Heart left ventricle (tissue), 16 donors: ENCODE results near the gene SGSM2. TPM values are rescaled to one million over a fixed set of nuclear protein-coding genes. Genes with fewer than 3 reads are reported as not detected.

Source experiments
- ATAC-seq, 4 donors: fragments of 200-7000 bp; cut with Tn5 transposase; one replicate each; pipeline ENCODE4 v1.9.1; 2020 to 2022; ENCODE audit warnings: moderate library complexity in 4 of 4, mild to moderate bottlenecking in 3 of 4, moderate number of reproducible peaks in 1 of 4
- DNase-seq, 5 donors: peaks; one replicate each; pipeline ENCODE4 v3.0.0-alpha.2; 2020
- H3K27ac ChIP-seq, 12 donors: fragments of 200-600 bp; sonication (generic) in 4 of 12; one replicate each; pipeline versions ENCODE4 v1.5.0 to v1.8.0; 2016 to 2022; ENCODE audit warnings: mild to moderate bottlenecking in 2 of 12
- H3K27me3 ChIP-seq, 9 donors: fragments of 200-600 bp; sonication (generic) in 2 of 9; one replicate each; pipeline versions ENCODE4 v1.5.1 to v1.8.0; 2016 to 2022; ENCODE audit warnings: mild to moderate bottlenecking in 3 of 9
- H3K36me3 ChIP-seq, 9 donors: fragments of 200-600 bp; sonication (generic) in 2 of 9; one replicate each; pipeline versions ENCODE4 v1.5.0 to v1.8.0; 2018 to 2022; ENCODE audit warnings: mild to moderate bottlenecking in 2 of 9
- H3K4me1 ChIP-seq, 12 donors: fragments of 200-600 bp; sonication (generic) in 4 of 12; one replicate each; pipeline versions ENCODE4 v1.5.0 to v1.8.0; 2016 to 2022; ENCODE audit warnings: mild to moderate bottlenecking in 3 of 12
- H3K4me3 ChIP-seq, 12 donors: fragments of 200-600 bp; sonication (generic) in 4 of 12; one replicate each; pipeline versions ENCODE4 v1.5.0 to v1.8.0; 2017 to 2022; ENCODE audit warnings: mild to moderate bottlenecking in 9 of 12, moderate library complexity in 4 of 12
- H3K9me3 ChIP-seq, 12 donors: fragments of 200-600 bp; sonication (generic) in 4 of 12; one replicate each; pipeline versions ENCODE4 v1.5.0 to v1.8.0; 2016 to 2022; ENCODE audit warnings: mild to moderate bottlenecking in 1 of 12
- POLR2A ChIP-seq, 2 donors: fragments of 450-650 bp; IDR thresholded peaks; one replicate each; pipeline ENCODE4 v1.6.1; 2017; ENCODE audit warnings: antibody characterized with exemption in 2 of 2, mild to moderate bottlenecking in 2 of 2, moderate library complexity in 2 of 2
- WGBS, 4 donors: extraction: QIAGEN DNeasy Blood & Tissue Kit in 2 of 4; methylation state at CpG; one replicate each; pipeline versions ENCODE4 v1.1.5 to v1.1.7; 2013 to 2018; 5-methylcytosine and 5-hydroxymethylcytosine counted together
- intact Hi-C, 10 donors: fragments of 100-400 bp; cut with DNase I; formaldehyde crosslinking; loops; one replicate each; pipeline versions ENCODE4 v1.11.1 to v1.14.2; 2022
- polyA plus RNA-seq, 2 donors: library from polyadenylated mRNA; stranded (reverse); fragments of 200-250 nt; gene quantifications; one replicate each; pipeline ENCODE4 v1.2.3, GENCODE V29; 2013
- total RNA-seq, 9 donors: library from RNA; depleted of rRNA in 2 of 9; stranded (reverse); fragments of >200 nt in 2 of 9; fragmentation: NEBNext Ultra II Directional in 3 of 9; extraction: Animal tissue kit (Norgen Biotek cat#: 25700) in 3 of 9; gene quantifications; one replicate each; pipeline versions ENCODE4 v1.1.0 to v1.2.4, GENCODE V29; 2016 to 2023
- TF ChIP-seq, protein P1 (sequence below), 12 donors: fragments of 200-600 bp; sonication (generic) in 4 of 12; IDR thresholded peaks; one replicate each; pipeline versions ENCODE4 v1.5.0 to v1.8.0; 2018 to 2022; ENCODE audit warnings: antibody characterized with exemption in 12 of 12, mild to moderate bottlenecking in 5 of 12
- donor health status: ischemic (EF 13 %, LVEDD 7.1; RV severe dilation, severe dysfunction).
- donor health status: healthy with polysubstance abuse.
- donor health status: DM: no; HTN: yes; CAD: no.
- donor health status: DM: no; HTN: no; CAD: no.
- donor health status: ischemic (EF 25% LVEDD 6.9; RV normal size, moderate dysfunction).
- donor health status: ischemic (EF 25% LVEDD 5.7; RV mildly dilated, moderate dysfunction).
- donor health status: healthy.
- donor health status: DM: yes; HTN: yes; CAD: no.
- donor health status: ischemic (EF 35%, LVEDD 5.7; RV mildly dilated, moderate dysfunction).
- donor health status: nonischemic (EF 11% LVEDD 7.7; RV severe dilation, severe dysfunction).
- donor health status: DM: yes; HTN: yes; CAD: no.
- donor health status: PGD.
- donor health status: ischemic (EF 29% LVEDD 5.4; RV normal size, mild dysfunction).
- donor health status: nonischemic (EF 23%, LVEDD 6.1; RV moderate dilation, normal function).

The SGSM2 gene
- total and polyA plus RNA-seq, 11 donors, result 17.0 to 35.1 (median 22.3) TPM

DNA sequence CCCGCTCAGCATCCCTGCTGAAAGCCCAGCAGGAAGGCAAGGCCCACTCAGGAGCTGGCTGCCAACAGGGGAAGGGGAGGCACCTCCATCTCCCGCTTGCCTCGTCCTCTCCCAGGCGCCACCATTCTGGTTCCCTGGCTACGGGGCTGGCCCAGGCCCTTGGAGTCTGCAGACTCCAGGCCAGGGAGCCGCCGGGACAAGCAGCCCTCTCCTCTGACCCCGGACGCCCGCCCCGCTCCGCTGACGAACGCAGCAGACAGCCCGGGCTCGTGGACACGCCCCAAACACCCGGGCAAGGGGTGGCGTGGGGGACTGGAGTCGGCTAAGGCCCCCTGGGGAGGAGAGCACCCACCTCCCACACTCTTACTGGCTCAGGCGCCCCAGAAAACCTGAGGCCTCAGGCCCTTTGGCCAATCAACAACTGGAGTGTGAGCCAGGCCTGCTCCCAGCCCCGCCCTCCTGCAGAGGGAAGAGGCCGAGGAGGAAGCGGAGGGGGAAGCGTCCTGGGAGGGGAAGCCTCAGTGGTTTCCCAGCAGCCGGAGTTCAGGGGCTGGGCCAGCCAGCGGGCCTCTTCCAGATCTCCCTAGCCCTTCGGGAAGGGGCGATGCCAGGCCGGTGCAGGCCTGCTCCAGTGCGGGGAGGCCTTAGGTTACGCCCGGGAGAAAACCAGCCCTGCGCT, 59.4 kb downstream of the SGSM2 start:
- H3K36me3 ChIP-seq, result no peaks in the 10 kb centered on the region
- no peaks in the 10 kb centered on the region for H3K27me3 ChIP-seq
- peak overlapping the region; percentile 95 to 100 (median 99) for H3K27ac ChIP-seq
- WGBS, 4 donors, result 1 to 4% (median 1%) methylated on average over 26 to 34 of the region's 34 CpGs
- H3K4me1 ChIP-seq, result peaks cover 33 to 67% (median 59%) of the 10 kb centered on the region in 12 donors
- intact Hi-C loops, result loop anchor here in 1 of 10 donors (10.0 kb wide), 2 partner anchors 308 to 682 kb away; partner anchors contain the start of gene TLCD2
- DNase-seq (peak; percentile 94 to 98 (median 96)), ATAC-seq (peak; percentile 37 to 61 (median 42))
- H3K4me3 ChIP-seq, result peak overlapping the region in 10 of 12 donors; percentile 20 to 59 (median 42)
- H3K9me3 ChIP-seq, result no peaks in the 10 kb centered on the region
- TF ChIP-seq, protein P1, sequence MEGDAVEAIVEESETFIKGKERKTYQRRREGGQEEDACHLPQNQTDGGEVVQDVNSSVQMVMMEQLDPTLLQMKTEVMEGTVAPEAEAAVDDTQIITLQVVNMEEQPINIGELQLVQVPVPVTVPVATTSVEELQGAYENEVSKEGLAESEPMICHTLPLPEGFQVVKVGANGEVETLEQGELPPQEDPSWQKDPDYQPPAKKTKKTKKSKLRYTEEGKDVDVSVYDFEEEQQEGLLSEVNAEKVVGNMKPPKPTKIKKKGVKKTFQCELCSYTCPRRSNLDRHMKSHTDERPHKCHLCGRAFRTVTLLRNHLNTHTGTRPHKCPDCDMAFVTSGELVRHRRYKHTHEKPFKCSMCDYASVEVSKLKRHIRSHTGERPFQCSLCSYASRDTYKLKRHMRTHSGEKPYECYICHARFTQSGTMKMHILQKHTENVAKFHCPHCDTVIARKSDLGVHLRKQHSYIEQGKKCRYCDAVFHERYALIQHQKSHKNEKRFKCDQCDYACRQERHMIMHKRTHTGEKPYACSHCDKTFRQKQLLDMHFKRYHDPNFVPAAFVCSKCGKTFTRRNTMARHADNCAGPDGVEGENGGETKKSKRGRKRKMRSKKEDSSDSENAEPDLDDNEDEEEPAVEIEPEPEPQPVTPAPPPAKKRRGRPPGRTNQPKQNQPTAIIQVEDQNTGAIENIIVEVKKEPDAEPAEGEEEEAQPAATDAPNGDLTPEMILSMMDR (IDR thresholded peaks at IDR 0.05), result no peak
- TF ChIP-seq POLR2A (IDR thresholded peaks at IDR 0.05), result peak in 1 of 2 donors; percentile 71

DNA sequence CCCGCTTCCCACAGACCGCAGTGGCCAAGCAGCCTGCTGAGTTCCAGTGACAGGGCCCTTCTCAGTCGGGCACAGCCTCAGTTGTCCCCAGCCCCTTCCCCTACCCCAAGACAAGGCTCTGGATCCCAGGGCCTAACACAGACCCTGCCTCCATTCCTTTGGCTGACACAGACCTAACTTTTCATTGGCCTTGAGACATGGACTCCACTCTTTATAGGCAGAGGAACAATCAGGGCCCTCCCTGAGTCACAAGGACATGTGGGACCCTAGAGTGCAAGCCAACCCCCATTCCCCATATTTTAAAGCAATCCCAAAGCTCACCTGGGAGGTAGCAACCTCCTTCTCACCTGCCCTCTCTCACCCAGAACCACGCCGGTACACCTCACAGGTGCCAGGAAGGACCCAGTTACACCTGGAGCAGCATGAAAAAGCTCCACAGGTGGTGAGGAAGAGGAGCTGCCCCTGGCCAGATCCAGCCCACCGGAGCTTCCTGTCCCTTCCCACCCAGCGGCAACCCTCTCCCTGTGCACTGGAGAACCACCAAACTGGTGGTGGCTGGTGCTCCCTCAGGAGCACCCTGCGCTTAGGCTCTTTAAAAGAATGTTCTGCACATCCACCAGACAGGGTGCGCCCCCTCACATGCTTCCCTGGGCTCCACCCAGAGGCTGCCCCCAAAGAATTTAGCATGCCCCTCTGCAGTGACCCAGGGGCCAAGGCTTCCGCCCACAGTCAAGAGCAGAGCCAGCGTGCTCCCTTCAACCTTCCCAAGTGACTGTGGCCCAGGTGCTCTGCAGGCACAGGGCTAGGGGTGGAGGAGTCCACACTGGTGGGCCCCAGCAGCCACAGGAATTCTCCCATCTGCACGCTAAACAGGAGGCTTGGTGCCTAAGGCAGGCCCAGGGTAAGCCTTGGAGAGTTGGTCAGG, 60.2 kb downstream of the SGSM2 start:
- TF ChIP-seq, protein P1 (IDR thresholded peaks at IDR 0.05), result no peak
- no peak for TF ChIP-seq POLR2A (IDR thresholded peaks at IDR 0.05)
- DNase-seq (no peak), ATAC-seq (no peak)
- Histone ChIP-seq H3K36me3 (no peaks in the 10 kb centered on the region), H3K27me3 (no peaks in the 10 kb centered on the region), H3K4me3 (peak overlapping the region in 10 of 12 donors; percentile 20 to 99 (median 46)), H3K4me1 (peaks cover 29 to 65% (median 56%) of the 10 kb centered on the region in 12 donors), H3K9me3 (no peaks in the 10 kb centered on the region), H3K27ac (peak overlapping the region; percentile 95 to 100 (median 99))
- WGBS, 4 donors, result 60 to 68% (median 65%) methylated on average over 9 to 12 of the region's 12 CpGs
- intact Hi-C loops, result loop anchor here in 1 of 10 donors (10.0 kb wide), 2 partner anchors 307 to 683 kb away; partner anchors contain the start of gene TLCD2

DNA sequence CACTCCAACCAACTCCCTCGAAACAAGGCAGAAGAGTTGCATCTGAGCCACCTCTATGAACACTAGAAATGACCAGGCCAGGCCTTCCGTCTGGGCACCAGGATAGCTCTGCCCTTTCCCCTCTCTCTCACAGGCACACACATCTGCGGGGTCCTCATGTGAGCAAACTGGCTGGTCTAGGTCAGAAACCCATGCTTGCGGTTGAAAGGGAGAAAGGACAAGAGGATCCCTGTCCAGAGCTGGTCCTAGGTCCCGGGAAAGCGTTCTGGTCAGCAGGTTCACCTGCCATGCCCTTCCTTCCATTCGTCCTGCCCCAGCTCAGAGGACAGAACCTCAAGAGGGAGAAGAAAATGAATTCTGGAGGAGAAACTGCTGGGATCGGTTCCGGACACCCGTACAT, 60.9 kb downstream of the SGSM2 start:
- Histone ChIP-seq H3K36me3 (no peaks in the 10 kb centered on the region), H3K27me3 (no peaks in the 10 kb centered on the region), H3K9me3 (no peaks in the 10 kb centered on the region), H3K4me3 (peak overlapping the region in 9 of 12 donors; percentile 71 to 99 (median 94)), H3K4me1 (peaks cover 29 to 72% (median 61%) of the 10 kb centered on the region in 12 donors), H3K27ac (peak overlapping the region; percentile 95 to 100 (median 99))
- 66 to 71% (median 69%) methylated on average over 9 to 10 of the region's 10 CpGs for WGBS, 4 donors
- intact Hi-C loops, result loop anchor here in 1 of 10 donors (10.0 kb wide), 2 partner anchors 307 to 683 kb away; partner anchors contain the start of gene TLCD2
- DNase-seq (peak in 1 of 5 donors; percentile 42), ATAC-seq (no peak)
- TF ChIP-seq POLR2A (IDR thresholded peaks at IDR 0.05), result no peak
- TF ChIP-seq, protein P1 (IDR thresholded peaks at IDR 0.05), result no peak
